ENCODE results near the gene STX18.

DNA sequence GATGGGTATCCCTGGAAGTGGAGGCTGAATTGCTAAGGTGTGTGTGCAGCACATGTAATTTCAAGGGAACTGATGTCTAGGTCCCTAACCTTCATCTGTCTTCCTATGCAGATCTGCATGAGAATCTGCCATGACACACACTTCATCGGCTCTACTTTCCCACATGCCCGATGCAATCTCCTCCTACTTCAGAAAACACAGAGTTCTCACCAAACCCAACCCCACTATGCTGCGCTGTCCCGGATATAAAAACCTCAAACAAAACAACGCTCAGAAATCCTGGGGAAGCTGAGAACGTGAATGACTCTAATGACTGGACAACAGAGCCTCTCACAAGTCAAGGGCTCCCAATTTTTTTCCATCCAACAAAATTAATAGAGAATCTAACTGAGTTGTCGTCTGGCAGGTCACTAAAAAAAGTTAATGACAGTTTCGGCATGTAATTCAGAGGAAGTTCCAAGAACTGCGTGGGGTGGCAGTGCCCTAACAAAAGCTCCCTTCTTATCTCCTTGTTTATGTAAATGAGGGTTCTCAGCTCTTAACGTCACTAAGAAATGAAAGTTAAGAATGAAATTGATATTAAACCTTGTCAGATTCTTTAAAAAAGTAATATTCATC lies 39.0 kb downstream of the STX18 start:
- TF ChIP-seq POLR2A (IDR thresholded peaks at IDR 0.05): no peak
- no peak for TF ChIP-seq CTCF (IDR thresholded peaks at IDR 0.05)
- no peak for TF ChIP-seq POLR2AphosphoS5 (IDR thresholded peaks at IDR 0.05)

Measured in suprapubic skin (tissue), 4 donors.